ENCODE measurements around the gene DESI2. TPM values are rescaled to one million over a fixed set of nuclear protein-coding genes. Genes with fewer than 3 reads are reported as not detected.
A peak's percentile ranks its signal among the peaks of the same experiment; 100 is the strongest.

Gene DESI2
- total RNA-seq (10 to 100 TPM in 3 of 5 donors, 1 to 10 TPM in 2; 3.5 to 74.7 (median 15.6) TPM), polyA plus RNA-seq (10 to 100 TPM in 2 of 3 donors, 1 to 10 TPM in 1; 9.8 to 29.2 (median 22.4) TPM)
- long read RNA-seq, donor 1, full-length matches to known transcripts: 3 of 3 reads
- long read RNA-seq, donor 1, partial matches to known transcripts: 0 of 3 reads
- long read RNA-seq, donor 1, other reads (novel, unspliced or antisense): 0 of 3 reads
- long read RNA-seq, donor 2, full-length matches to known transcripts: 7 of 7 reads
- long read RNA-seq, donor 2, partial matches to known transcripts: 0 of 7 reads
- long read RNA-seq, donor 2, other reads (novel, unspliced or antisense): 0 of 7 reads
- long read RNA-seq, donor 3, full-length matches to known transcripts: 3 of 3 reads
- long read RNA-seq, donor 3, partial matches to known transcripts: 0 of 3 reads
- long read RNA-seq, donor 3, other reads (novel, unspliced or antisense): 0 of 3 reads
- long read RNA-seq, donor 4, full-length matches to known transcripts: 1 of 1 reads
- long read RNA-seq, donor 4, partial matches to known transcripts: 0 of 1 reads
- long read RNA-seq, donor 4, other reads (novel, unspliced or antisense): 0 of 1 reads
- long read RNA-seq, donor 5, full-length matches to known transcripts: 18 of 18 reads
- long read RNA-seq, donor 5, partial matches to known transcripts: 0 of 18 reads
- long read RNA-seq, donor 5, other reads (novel, unspliced or antisense): 0 of 18 reads
- long read RNA-seq, donor 6: 0 reads
- long read RNA-seq, donor 7, full-length matches to known transcripts: 8 of 8 reads
- long read RNA-seq, donor 7, partial matches to known transcripts: 0 of 8 reads
- long read RNA-seq, donor 7, other reads (novel, unspliced or antisense): 0 of 8 reads
- long read RNA-seq, donor 8, full-length matches to known transcripts: 12 of 12 reads
- long read RNA-seq, donor 8, partial matches to known transcripts: 0 of 12 reads
- long read RNA-seq, donor 8, other reads (novel, unspliced or antisense): 0 of 12 reads
- long read RNA-seq, donor 9, full-length matches to known transcripts: 14 of 14 reads
- long read RNA-seq, donor 9, partial matches to known transcripts: 0 of 14 reads
- long read RNA-seq, donor 9, other reads (novel, unspliced or antisense): 0 of 14 reads
- long read RNA-seq, donor 10, full-length matches to known transcripts: 3 of 3 reads
- long read RNA-seq, donor 10, partial matches to known transcripts: 0 of 3 reads
- long read RNA-seq, donor 10, other reads (novel, unspliced or antisense): 0 of 3 reads

- peaks cover 39 to 49% (median 43%) of the 10 kb centered on the region in 4 donors for H3K4me1 ChIP-seq
- H3K27me3 ChIP-seq: no peaks in the 10 kb centered on the region
- peaks cover 0 to 5% (median 0%) of the 10 kb centered on the region in 4 donors for H3K36me3 ChIP-seq
- TF ChIP-seq EP300 (IDR thresholded peaks at IDR 0.05) (no peak), POLR2A (IDR thresholded peaks at IDR 0.05) (peak in 1 of 4 donors; percentile 18), POLR2AphosphoS5 (IDR thresholded peaks at IDR 0.05) (peak; percentile 64 to 97 (median 92))
- TF ChIP-seq, protein P1, sequence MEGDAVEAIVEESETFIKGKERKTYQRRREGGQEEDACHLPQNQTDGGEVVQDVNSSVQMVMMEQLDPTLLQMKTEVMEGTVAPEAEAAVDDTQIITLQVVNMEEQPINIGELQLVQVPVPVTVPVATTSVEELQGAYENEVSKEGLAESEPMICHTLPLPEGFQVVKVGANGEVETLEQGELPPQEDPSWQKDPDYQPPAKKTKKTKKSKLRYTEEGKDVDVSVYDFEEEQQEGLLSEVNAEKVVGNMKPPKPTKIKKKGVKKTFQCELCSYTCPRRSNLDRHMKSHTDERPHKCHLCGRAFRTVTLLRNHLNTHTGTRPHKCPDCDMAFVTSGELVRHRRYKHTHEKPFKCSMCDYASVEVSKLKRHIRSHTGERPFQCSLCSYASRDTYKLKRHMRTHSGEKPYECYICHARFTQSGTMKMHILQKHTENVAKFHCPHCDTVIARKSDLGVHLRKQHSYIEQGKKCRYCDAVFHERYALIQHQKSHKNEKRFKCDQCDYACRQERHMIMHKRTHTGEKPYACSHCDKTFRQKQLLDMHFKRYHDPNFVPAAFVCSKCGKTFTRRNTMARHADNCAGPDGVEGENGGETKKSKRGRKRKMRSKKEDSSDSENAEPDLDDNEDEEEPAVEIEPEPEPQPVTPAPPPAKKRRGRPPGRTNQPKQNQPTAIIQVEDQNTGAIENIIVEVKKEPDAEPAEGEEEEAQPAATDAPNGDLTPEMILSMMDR (IDR thresholded peaks at IDR 0.05): peak in 5 of 7 experiments; percentile 12 to 58 (median 45)
- H3K4me3 ChIP-seq: peak within 1 kb of the TSS; percentile 65 to 80 (median 74)
- intact Hi-C loops (cut with DNase I; ENCODE audit: low total_unique reads): no loop called here
- no peaks in the 10 kb centered on the region for H3K9me3 ChIP-seq
- peak within 1 kb of the TSS; percentile 94 to 99 (median 97) for H3K27ac ChIP-seq
- peak; percentile 98 to 100 for DNase-seq
- WGBS, 5 donors: 0% methylated on average over 41 to 81 of the region's 81 CpGs
Observed at GRCh38 chr1:244652623-244653438, at the start of gene DESI2. Gene DESI2, plus strand, starts transcription at chr1:244653126. Its CDS starts 188 bp downstream, at chr1:244653314.

DNA sequence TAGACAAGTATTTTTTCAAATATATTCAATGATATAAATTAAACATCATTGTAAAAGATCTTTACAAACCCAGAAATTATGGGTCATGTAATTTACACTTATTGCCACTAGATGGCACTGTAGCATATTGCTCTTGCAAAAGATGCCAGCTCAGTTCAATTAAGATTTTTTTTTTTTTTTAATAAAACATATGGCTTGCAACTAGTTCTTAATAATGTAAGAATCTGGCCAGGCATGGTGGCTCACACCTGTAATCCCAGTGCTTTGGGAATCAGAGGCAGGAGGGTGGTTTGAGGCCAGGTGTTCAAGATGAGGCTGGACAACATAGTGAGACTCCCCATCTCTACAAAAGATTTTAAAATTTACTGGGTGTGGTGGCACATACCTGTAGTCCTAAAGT, 49.4 kb upstream of the DESI2 start:
- H3K9me3 ChIP-seq: no peaks in the 10 kb centered on the region
- no peak overlapping the region for H3K4me3 ChIP-seq
- TF ChIP-seq POLR2AphosphoS5 (IDR thresholded peaks at IDR 0.05): no peak
- TF ChIP-seq, protein P1 (IDR thresholded peaks at IDR 0.05): peak in 5 of 7 experiments; percentile 63 to 97 (median 80)
- no peaks in the 10 kb centered on the region for H3K36me3 ChIP-seq
- H3K27me3 ChIP-seq: peaks cover 0 to 8% (median 0%) of the 10 kb centered on the region in 3 donors
- intact Hi-C loops (cut with DNase I; ENCODE audit: low total_unique reads): loop anchor here (5.0 to 10.0 kb wide), 2 partner anchors 194 to 441 kb away; no protein-coding TSS in a partner anchor
- peak in 1 of 2 donors; percentile 43 for DNase-seq
- H3K27ac ChIP-seq: no peak overlapping the region
- no peaks in the 10 kb centered on the region for H3K4me1 ChIP-seq

DNA sequence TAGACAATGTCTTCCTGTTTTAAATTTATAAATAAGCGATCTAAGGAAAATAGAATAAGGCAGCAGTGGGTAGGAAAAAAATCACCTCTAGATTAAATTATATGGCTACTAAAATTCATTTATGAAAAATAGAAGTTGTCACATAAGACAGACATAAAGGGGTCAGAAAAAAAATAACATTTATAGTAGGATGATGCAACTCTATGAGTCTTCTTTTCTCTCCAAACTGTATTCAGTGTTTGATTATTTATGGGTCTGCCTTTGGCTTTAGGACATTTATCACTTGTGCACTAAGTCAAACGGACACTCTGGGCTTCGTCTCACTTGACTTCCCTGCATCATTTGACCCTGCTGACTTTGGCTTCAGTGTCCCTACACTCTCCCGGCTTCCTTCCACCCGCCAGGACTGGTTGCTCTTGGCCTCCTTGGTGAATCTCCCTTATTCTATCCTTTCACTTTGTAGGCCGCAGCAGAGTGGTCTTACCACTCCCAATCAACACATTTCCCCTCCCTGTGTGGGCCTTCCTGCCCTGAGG, 47.0 kb upstream of the DESI2 start:
- DNase-seq: no peak
- TF ChIP-seq POLR2AphosphoS5 (IDR thresholded peaks at IDR 0.05) (no peak), EP300 (IDR thresholded peaks at IDR 0.05) (no peak), POLR2A (IDR thresholded peaks at IDR 0.05) (no peak)
- TF ChIP-seq, protein P1 (IDR thresholded peaks at IDR 0.05): no peak
- H3K36me3 ChIP-seq: no peaks in the 10 kb centered on the region
- no peak overlapping the region for H3K27ac ChIP-seq
- H3K4me3 ChIP-seq: no peak overlapping the region
- peaks cover 0 to 8% (median 0%) of the 10 kb centered on the region in 3 donors for H3K27me3 ChIP-seq
- no peaks in the 10 kb centered on the region for H3K9me3 ChIP-seq
- intact Hi-C loops (cut with DNase I; ENCODE audit: low total_unique reads): loop anchor here (10.0 kb wide), 1 partner anchor 439 kb away; no protein-coding TSS in a partner anchor
- H3K4me1 ChIP-seq: no peaks in the 10 kb centered on the region
- 84 to 90% (median 90%) methylated on average over 6 of the region's 6 CpGs for WGBS, 5 donors

All from stomach (tissue), 19 donors.